ENCODE data around the gene RGS10. TPM values are rescaled to one million over a fixed set of nuclear protein-coding genes. Genes with fewer than 3 reads are reported as not detected.

The RGS10 gene
- total and polyA plus RNA-seq, 9 of the 15 experiments (the other 6 are each of a cell fraction or from before 2014, with no cell fraction given), result 31.9 to 123 (median 62.1) TPM

DNA sequence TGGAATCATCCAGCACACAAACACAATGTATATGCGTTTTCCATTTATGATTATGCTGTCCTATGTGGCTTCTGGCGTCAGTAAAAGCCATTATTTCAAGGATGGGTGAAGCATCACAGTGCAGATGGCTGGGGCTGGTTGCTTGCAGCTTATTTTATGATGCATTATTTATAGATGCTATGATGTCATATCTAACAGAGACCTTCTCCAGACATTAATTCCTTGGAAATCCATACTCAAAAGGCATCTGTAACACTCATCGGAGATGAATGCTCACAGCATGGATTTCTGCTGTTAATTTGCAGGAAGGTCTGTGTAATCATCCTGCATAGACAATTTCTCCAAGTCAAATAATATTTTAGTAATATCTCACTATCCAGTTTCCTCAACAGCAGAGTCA, 7.2 kb downstream of the RGS10 start:
- Histone ChIP-seq H2AFZ (ENCODE audit: low read depth, low read length) (no peak overlapping the region), H3K9ac (ENCODE audit: insufficient read depth in 1 of 2, low read depth in 2 of 2, low read length in 2 of 2) (no peak overlapping the region), H3K4me3 (no peak overlapping the region), H3K4me2 (ENCODE audit: insufficient read depth, low read length) (no peak overlapping the region), H3K4me1 (replicated peaks in 1 of 2; ENCODE audit: control insufficient read depth in 2 of 2, insufficient read depth in 2 of 2, low read length in 2 of 2) (peaks cover 20 to 35% of the 10 kb centered on the region in 2 experiments), H4K20me1 (replicated peaks; ENCODE audit: control insufficient read depth, insufficient read depth, low read length) (0 out of 2 replicates have a peak, but pooled peaks cover 5% of the 10 kb centered on the region), H3K27me3 (ENCODE audit: control insufficient read depth in 2 of 2, insufficient read depth in 2 of 2, low read length in 2 of 2) (no peaks in the 10 kb centered on the region), H3K9me3 (replicated peaks; ENCODE audit: control insufficient read depth, insufficient read depth, low read depth, low read length) (no peaks in the 10 kb centered on the region), H3K36me3 (ENCODE audit: control insufficient read depth, insufficient read depth, low read length) (peaks cover 22% of the 10 kb centered on the region; the same call in 1 of the 3 replicates), H3K9me1 (ENCODE audit: control insufficient read depth, insufficient read depth, low read length) (peaks cover 2% of the 10 kb centered on the region), H3K79me2 (ENCODE audit: control insufficient read depth, insufficient read depth, low read length) (peaks cover 88% of the 10 kb centered on the region), H3K27ac (ENCODE audit: extremely low read depth, low read depth, low read length) (no peak overlapping the region)
- in situ Hi-C loops (cut with MboI), result no loop called here
- WGBS (ENCODE audit: insufficient coverage, low coverage, missing lambda C conversion rate), result 84% methylated on average over 3 of the region's 3 CpGs
- DNase-seq (ENCODE audit: extremely low read depth in 1 of 4, low spot score in 3 of 4) (no peak), FAIRE-seq (no peak), ATAC-seq (no peak)
- no TSS peak for BruUV-seq (replicated peaks)
- intact Hi-C loops (cut with micrococcal nuclease), result no loop called here
- CTCF ChIA-PET (ENCODE audit: low intra/inter-chr PET ratio), result no interaction called here
- POLR2A ChIA-PET, result no interaction called here
- TF ChIP-seq NFXL1 (CRISPR knock-in tag; IDR thresholded peaks at IDR 0.05), result no peak
- no peak for TF ChIP-seq ZNF239 (CRISPR knock-in tag; IDR thresholded peaks at IDR 0.05)
- no peak for TF ChIP-seq ETV5 (CRISPR knock-in tag; IDR thresholded peaks at IDR 0.05; ENCODE audit: low read depth)
- TF ChIP-seq ZNF57 (CRISPR knock-in tag; IDR thresholded peaks at IDR 0.05), result no peak
- TF ChIP-seq SRSF1 (IDR thresholded peaks at IDR 0.05; ENCODE audit: low read depth, low read length), result no peak
- TF ChIP-seq CBX5 (IDR thresholded peaks at IDR 0.05; ENCODE audit: borderline replicate concordance, low read depth), result no peak
- TF ChIP-seq, protein P1, sequence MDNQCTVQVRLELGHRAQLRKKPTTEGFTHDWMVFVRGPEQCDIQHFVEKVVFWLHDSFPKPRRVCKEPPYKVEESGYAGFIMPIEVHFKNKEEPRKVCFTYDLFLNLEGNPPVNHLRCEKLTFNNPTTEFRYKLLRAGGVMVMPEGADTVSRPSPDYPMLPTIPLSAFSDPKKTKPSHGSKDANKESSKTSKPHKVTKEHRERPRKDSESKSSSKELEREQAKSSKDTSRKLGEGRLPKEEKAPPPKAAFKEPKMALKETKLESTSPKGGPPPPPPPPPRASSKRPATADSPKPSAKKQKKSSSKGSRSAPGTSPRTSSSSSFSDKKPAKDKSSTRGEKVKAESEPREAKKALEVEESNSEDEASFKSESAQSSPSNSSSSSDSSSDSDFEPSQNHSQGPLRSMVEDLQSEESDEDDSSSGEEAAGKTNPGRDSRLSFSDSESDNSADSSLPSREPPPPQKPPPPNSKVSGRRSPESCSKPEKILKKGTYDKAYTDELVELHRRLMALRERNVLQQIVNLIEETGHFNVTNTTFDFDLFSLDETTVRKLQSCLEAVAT (IDR thresholded peaks at IDR 0.05), result no peak
- TF ChIP-seq SPI1 (IDR thresholded peaks at IDR 0.05; ENCODE audit: borderline replicate concordance, low read depth, low read length), result no peak
- TF ChIP-seq, protein P2, sequence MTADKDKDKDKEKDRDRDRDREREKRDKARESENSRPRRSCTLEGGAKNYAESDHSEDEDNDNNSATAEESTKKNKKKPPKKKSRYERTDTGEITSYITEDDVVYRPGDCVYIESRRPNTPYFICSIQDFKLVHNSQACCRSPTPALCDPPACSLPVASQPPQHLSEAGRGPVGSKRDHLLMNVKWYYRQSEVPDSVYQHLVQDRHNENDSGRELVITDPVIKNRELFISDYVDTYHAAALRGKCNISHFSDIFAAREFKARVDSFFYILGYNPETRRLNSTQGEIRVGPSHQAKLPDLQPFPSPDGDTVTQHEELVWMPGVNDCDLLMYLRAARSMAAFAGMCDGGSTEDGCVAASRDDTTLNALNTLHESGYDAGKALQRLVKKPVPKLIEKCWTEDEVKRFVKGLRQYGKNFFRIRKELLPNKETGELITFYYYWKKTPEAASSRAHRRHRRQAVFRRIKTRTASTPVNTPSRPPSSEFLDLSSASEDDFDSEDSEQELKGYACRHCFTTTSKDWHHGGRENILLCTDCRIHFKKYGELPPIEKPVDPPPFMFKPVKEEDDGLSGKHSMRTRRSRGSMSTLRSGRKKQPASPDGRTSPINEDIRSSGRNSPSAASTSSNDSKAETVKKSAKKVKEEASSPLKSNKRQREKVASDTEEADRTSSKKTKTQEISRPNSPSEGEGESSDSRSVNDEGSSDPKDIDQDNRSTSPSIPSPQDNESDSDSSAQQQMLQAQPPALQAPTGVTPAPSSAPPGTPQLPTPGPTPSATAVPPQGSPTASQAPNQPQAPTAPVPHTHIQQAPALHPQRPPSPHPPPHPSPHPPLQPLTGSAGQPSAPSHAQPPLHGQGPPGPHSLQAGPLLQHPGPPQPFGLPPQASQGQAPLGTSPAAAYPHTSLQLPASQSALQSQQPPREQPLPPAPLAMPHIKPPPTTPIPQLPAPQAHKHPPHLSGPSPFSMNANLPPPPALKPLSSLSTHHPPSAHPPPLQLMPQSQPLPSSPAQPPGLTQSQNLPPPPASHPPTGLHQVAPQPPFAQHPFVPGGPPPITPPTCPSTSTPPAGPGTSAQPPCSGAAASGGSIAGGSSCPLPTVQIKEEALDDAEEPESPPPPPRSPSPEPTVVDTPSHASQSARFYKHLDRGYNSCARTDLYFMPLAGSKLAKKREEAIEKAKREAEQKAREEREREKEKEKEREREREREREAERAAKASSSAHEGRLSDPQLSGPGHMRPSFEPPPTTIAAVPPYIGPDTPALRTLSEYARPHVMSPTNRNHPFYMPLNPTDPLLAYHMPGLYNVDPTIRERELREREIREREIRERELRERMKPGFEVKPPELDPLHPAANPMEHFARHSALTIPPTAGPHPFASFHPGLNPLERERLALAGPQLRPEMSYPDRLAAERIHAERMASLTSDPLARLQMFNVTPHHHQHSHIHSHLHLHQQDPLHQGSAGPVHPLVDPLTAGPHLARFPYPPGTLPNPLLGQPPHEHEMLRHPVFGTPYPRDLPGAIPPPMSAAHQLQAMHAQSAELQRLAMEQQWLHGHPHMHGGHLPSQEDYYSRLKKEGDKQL (CRISPR knock-in tag; IDR thresholded peaks at IDR 0.05; ENCODE audit: borderline replicate concordance), result no peak
- TF ChIP-seq, protein P3, sequence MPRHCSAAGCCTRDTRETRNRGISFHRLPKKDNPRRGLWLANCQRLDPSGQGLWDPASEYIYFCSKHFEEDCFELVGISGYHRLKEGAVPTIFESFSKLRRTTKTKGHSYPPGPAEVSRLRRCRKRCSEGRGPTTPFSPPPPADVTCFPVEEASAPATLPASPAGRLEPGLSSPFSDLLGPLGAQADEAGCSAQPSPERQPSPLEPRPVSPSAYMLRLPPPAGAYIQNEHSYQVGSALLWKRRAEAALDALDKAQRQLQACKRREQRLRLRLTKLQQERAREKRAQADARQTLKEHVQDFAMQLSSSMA (CRISPR knock-in tag; IDR thresholded peaks at IDR 0.05), result no peak
- no peak for TF ChIP-seq HCFC1 (IDR thresholded peaks at IDR 0.05; ENCODE audit: low read depth, low read length)
- no peak for TF ChIP-seq ZNF3 (CRISPR knock-in tag; IDR thresholded peaks at IDR 0.05)
- no peak for TF ChIP-seq SMARCC2 (IDR thresholded peaks at IDR 0.05; ENCODE audit: low read depth)
- no peak for TF ChIP-seq EHMT2 (IDR thresholded peaks at IDR 0.05)
- no peak for TF ChIP-seq U2AF2 (optimal IDR thresholded peaks at IDR 0.05; ENCODE audit: low read depth, low read length)
- TF ChIP-seq, protein P4, sequence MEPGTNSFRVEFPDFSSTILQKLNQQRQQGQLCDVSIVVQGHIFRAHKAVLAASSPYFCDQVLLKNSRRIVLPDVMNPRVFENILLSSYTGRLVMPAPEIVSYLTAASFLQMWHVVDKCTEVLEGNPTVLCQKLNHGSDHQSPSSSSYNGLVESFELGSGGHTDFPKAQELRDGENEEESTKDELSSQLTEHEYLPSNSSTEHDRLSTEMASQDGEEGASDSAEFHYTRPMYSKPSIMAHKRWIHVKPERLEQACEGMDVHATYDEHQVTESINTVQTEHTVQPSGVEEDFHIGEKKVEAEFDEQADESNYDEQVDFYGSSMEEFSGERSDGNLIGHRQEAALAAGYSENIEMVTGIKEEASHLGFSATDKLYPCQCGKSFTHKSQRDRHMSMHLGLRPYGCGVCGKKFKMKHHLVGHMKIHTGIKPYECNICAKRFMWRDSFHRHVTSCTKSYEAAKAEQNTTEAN (CRISPR knock-in tag; IDR thresholded peaks at IDR 0.05), result no peak
